Body of pancreas (tissue), 4 donors: ENCODE results near the gene TNXB.

Experiments
- POLR2A ChIP-seq, 3 donors: fragments of 450-650 bp; IDR thresholded peaks; one replicate each; pipeline ENCODE4 v1.6.1; 2016; ENCODE audit warnings: antibody characterized with exemption in 3 of 3, mild to moderate bottlenecking in 2 of 3
- TF ChIP-seq, protein P1 (sequence below), 7 experiments: fragments of 450-650 bp in 4 of 7; fragments of 200-600 bp in 3 of 7; sonication (generic) in 3 of 7; IDR thresholded peaks; one replicate each; pipeline ENCODE4 v1.5.1; 2016 to 2019; ENCODE audit warnings: antibody characterized with exemption in 7 of 7

DNA sequence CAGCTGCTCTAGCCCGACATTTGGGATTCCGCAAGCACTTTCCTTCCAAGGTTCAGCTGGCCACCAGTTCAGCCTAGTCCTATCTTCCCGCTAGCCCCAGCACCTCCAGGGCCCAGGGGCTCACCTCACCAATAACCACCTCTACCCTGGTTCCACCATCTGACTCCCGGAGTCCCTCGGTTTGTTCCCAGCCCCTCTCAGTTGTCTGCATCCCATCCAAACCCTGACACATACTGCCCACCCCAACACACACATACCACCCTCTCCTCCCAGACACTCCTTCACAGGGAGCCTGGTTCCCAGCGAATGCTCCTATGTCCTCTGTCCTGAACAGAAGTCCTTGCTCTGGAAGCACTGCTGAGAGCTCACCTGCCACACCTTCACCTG is 418 bp downstream of the TNXB start:
- TF ChIP-seq, protein P1, sequence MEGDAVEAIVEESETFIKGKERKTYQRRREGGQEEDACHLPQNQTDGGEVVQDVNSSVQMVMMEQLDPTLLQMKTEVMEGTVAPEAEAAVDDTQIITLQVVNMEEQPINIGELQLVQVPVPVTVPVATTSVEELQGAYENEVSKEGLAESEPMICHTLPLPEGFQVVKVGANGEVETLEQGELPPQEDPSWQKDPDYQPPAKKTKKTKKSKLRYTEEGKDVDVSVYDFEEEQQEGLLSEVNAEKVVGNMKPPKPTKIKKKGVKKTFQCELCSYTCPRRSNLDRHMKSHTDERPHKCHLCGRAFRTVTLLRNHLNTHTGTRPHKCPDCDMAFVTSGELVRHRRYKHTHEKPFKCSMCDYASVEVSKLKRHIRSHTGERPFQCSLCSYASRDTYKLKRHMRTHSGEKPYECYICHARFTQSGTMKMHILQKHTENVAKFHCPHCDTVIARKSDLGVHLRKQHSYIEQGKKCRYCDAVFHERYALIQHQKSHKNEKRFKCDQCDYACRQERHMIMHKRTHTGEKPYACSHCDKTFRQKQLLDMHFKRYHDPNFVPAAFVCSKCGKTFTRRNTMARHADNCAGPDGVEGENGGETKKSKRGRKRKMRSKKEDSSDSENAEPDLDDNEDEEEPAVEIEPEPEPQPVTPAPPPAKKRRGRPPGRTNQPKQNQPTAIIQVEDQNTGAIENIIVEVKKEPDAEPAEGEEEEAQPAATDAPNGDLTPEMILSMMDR (IDR thresholded peaks at IDR 0.05), result no peak
- TF ChIP-seq POLR2A (IDR thresholded peaks at IDR 0.05), result no peak
